H1 (cell line): Measurements from ENCODE around the gene DMPK. TPM values are rescaled to one million over a fixed set of nuclear protein-coding genes. Genes with fewer than 3 reads are reported as not detected.

Experiments
- CTCF ChIA-PET: fragments of 300-600 bp; sonication (Branson Sonifier 250); formaldehyde crosslinking; loops from one replicate; lab custom pipeline; 2021; ENCODE audit not compliant: partially characterized antibody; lab: Charles Lee
- POLR2A ChIA-PET: fragments of 300-600 bp; sonication (Branson Sonifier 250); formaldehyde crosslinking; loops from one replicate; lab custom pipeline; 2021; ENCODE audit warnings: inconsistent platforms; ENCODE audit not compliant: partially characterized antibody; lab: Charles Lee
- DNase-seq, 2 experiments: peaks; one replicate each; pipeline versions ENCODE4 v3.0.0 to v3.0.0-alpha.2; 2010 to 2022; ENCODE audit warnings: low spot score in 2 of 2, low read depth in 1 of 2, mixed read lengths in 1 of 2
- FAIRE-seq: peaks from 2 replicates; lab custom pipeline; 2011; peaks lifted over from hg19 to GRCh38; lab: Jason Lieb, UNC
- H2AFZ ChIP-seq: 2 replicates; pipeline ENCODE4 v1.8.1; 2012; ENCODE audit warnings: low read length, inconsistent platforms
- H2AK5ac ChIP-seq: 2 replicates; pipeline ENCODE4 v1.6.1; 2013; ENCODE audit warnings: low read depth, low read length
- H2BK120ac ChIP-seq: replicated peaks from 2 replicates; pipeline ENCODE3; 2013; ENCODE audit warnings: low read depth, low read length, inconsistent platforms
- H2BK12ac ChIP-seq: 2 replicates; pipeline ENCODE4 v1.6.1; 2013; ENCODE audit warnings: low read depth, low read length
- H2BK15ac ChIP-seq: 2 replicates; pipeline ENCODE4 v1.6.1; 2013; ENCODE audit warnings: low read length
- H2BK20ac ChIP-seq: 2 replicates; pipeline ENCODE4 v1.6.1; 2013; ENCODE audit warnings: low read length
- H2BK5ac ChIP-seq: 2 replicates; pipeline ENCODE4 v1.6.1; 2013; ENCODE audit warnings: low read depth, low read length
- H3K14ac ChIP-seq: 2 replicates; pipeline ENCODE4 v1.6.1; 2013; ENCODE audit warnings: inconsistent platforms; ENCODE audit not compliant: insufficient read length
- H3K18ac ChIP-seq: 2 replicates; pipeline ENCODE4 v1.6.1; 2013; ENCODE audit warnings: low read length; ENCODE audit errors: extremely low read depth
- H3K23ac ChIP-seq: 2 replicates; pipeline ENCODE4 v1.6.1; 2013; ENCODE audit warnings: inconsistent platforms; ENCODE audit not compliant: insufficient read length
- H3K23me2 ChIP-seq: 2 replicates; pipeline ENCODE4 v1.6.1; 2013; ENCODE audit warnings: low read depth, low read length
- H3K27ac ChIP-seq: 2 replicates; pipeline ENCODE4 v1.6.1; 2011; ENCODE audit warnings: low read depth, low read length, inconsistent platforms
- H3K27me3 ChIP-seq, 4 experiments: replicated peaks in 1 of 4; 1 replicate in 1 of 4; 2 replicates in 3 of 4; pipeline versions ENCODE4 v1.6.1 to v1.8.1; 2011 to 2013; ENCODE audit warnings: low read length in 3 of 4, mild to moderate bottlenecking in 3 of 4, inconsistent platforms in 2 of 4, mixed read lengths in 2 of 4, moderate library complexity in 1 of 4; ENCODE audit not compliant: control insufficient read depth in 3 of 4, insufficient read depth in 3 of 4; ENCODE audit errors: extremely low read depth in 1 of 4
- H3K36me3 ChIP-seq, 4 experiments: 2 replicates each; pipeline versions ENCODE4 v1.6.1 to v1.8.1; 2011 to 2013; ENCODE audit warnings: mild to moderate bottlenecking in 4 of 4, low read length in 3 of 4, moderate library complexity in 2 of 4, control low read depth in 1 of 4, inconsistent platforms in 1 of 4; ENCODE audit not compliant: insufficient read depth in 4 of 4, control insufficient read depth in 2 of 4
- H3K4ac ChIP-seq: replicated peaks from 2 replicates; pipeline ENCODE3; 2013; ENCODE audit warnings: low read length, low read depth, mixed read lengths, inconsistent platforms; ENCODE audit not compliant: insufficient read length
- H3K4me1 ChIP-seq, 4 experiments: replicated peaks in 1 of 4; 1 replicate in 1 of 4; 2 replicates in 3 of 4; pipeline versions ENCODE4 v1.6.1 to v1.8.1; 2011 to 2013; ENCODE audit warnings: low read length in 3 of 4, inconsistent platforms in 2 of 4, mixed read lengths in 1 of 4; ENCODE audit not compliant: insufficient read depth in 4 of 4, control insufficient read depth in 3 of 4
- H3K4me2 ChIP-seq, 2 experiments: 2 replicates each; pipeline versions ENCODE4 v1.6.1 to v1.8.1; 2011 to 2013; ENCODE audit warnings: low read depth in 2 of 2, low read length in 2 of 2, control low read depth in 1 of 2, inconsistent platforms in 1 of 2, mild to moderate bottlenecking in 1 of 2; ENCODE audit not compliant: insufficient read depth in 1 of 2
- H3K4me3 ChIP-seq, 4 experiments: fragments of 200-600, 300-600 bp in 1 of 4; sonication (generic), shearing (Covaris generic), sonication (Bioruptor Twin) in 1 of 4; 2 replicates each; pipeline versions ENCODE4 v1.5.1 to v1.8.1; 2011 to 2016; ENCODE audit warnings: low read length in 4 of 4, low read depth in 3 of 4, control low read depth in 2 of 4, inconsistent platforms in 2 of 4, mild to moderate bottlenecking in 2 of 4, mixed read lengths in 1 of 4, moderate library complexity in 1 of 4; ENCODE audit not compliant: insufficient read depth in 2 of 4; ENCODE audit errors: extremely low read depth in 1 of 4
- H3K56ac ChIP-seq: replicated peaks from 2 replicates; pipeline ENCODE3; 2013; ENCODE audit warnings: low read depth, mild to moderate bottlenecking, mixed read lengths, low read length, inconsistent platforms; ENCODE audit not compliant: insufficient read length
- H3K79me1 ChIP-seq: 2 replicates; pipeline ENCODE4 v1.6.1; 2013; ENCODE audit warnings: low read depth, low read length, control low read depth
- H3K79me2 ChIP-seq, 2 experiments: 2 replicates each; pipeline versions ENCODE4 v1.6.1 to v1.8.1; 2012 to 2013; ENCODE audit warnings: low read length in 2 of 2, mild to moderate bottlenecking in 2 of 2, inconsistent platforms in 1 of 2; ENCODE audit not compliant: insufficient read depth in 2 of 2, control insufficient read depth in 1 of 2
- H3K9ac ChIP-seq, 4 experiments: replicated peaks in 1 of 4; 1 replicate in 1 of 4; 2 replicates in 3 of 4; pipeline versions ENCODE4 v1.6.1 to v1.8.1; 2011 to 2013; ENCODE audit warnings: low read depth in 3 of 4, low read length in 3 of 4, control low read depth in 2 of 4, mild to moderate bottlenecking in 2 of 4, moderate library complexity in 2 of 4, inconsistent platforms in 1 of 4; ENCODE audit errors: extremely low read depth in 1 of 4
- H3K9me3 ChIP-seq, 2 experiments: 2 replicates each; pipeline versions ENCODE4 v1.6.1 to v1.8.1; 2012 to 2013; ENCODE audit warnings: mild to moderate bottlenecking in 2 of 2, moderate library complexity in 2 of 2, control low read depth in 1 of 2, inconsistent platforms in 1 of 2, low read depth in 1 of 2, low read length in 1 of 2, mixed read lengths in 1 of 2; ENCODE audit not compliant: insufficient read depth in 2 of 2
- H4K20me1 ChIP-seq, 2 experiments: replicated peaks in 1 of 2; 2 replicates each; pipeline versions ENCODE3 to v1.8.1; 2011 to 2013; ENCODE audit warnings: inconsistent platforms in 2 of 2, low read length in 2 of 2, mild to moderate bottlenecking in 1 of 2; ENCODE audit not compliant: insufficient read depth in 2 of 2, control insufficient read depth in 1 of 2
- H4K5ac ChIP-seq: 2 replicates; pipeline ENCODE4 v1.6.1; 2013; ENCODE audit warnings: low read length, low read depth, mixed read lengths, inconsistent platforms; ENCODE audit not compliant: insufficient read length
- H4K8ac ChIP-seq: 2 replicates; pipeline ENCODE4 v1.8.0; 2013; ENCODE audit warnings: mild to moderate bottlenecking, moderate library complexity, low read length, inconsistent platforms; ENCODE audit not compliant: insufficient read depth; ENCODE audit errors: extremely low read depth
- H4K91ac ChIP-seq: replicated peaks from 2 replicates; pipeline ENCODE3; 2013; ENCODE audit warnings: low read length, mixed read lengths, inconsistent platforms; ENCODE audit not compliant: insufficient read length
- BCL11A ChIP-seq, 2 experiments: IDR thresholded peaks; one replicate each; pipeline ENCODE4 v1.6.1; 2011; ENCODE audit warnings: low read depth in 2 of 2, low read length in 2 of 2, mild to moderate bottlenecking in 2 of 2
- CTBP2 ChIP-seq: IDR thresholded peaks from 2 replicates; pipeline ENCODE4 v1.7.0; 2011; ENCODE audit warnings: borderline replicate concordance, mild to moderate bottlenecking, moderate library complexity, mixed read lengths, low read length; ENCODE audit not compliant: insufficient read depth, insufficient read length
- HDAC6 ChIP-seq: IDR thresholded peaks from one replicate; pipeline ENCODE4 v1.7.1; 2012; ENCODE audit warnings: low read depth, mild to moderate bottlenecking, inconsistent platforms, low read length, moderate library complexity
- KDM4A ChIP-seq: IDR thresholded peaks from one replicate; pipeline ENCODE4 v1.7.1; 2012; ENCODE audit warnings: low read depth, mild to moderate bottlenecking, moderate library complexity, low read length, inconsistent platforms; ENCODE audit not compliant: severe bottlenecking
- NRF1 ChIP-seq: IDR thresholded peaks from 2 replicates; pipeline ENCODE4 v1.6.1; 2011; ENCODE audit warnings: mild to moderate bottlenecking, low read depth, low read length, improper control_type of control experiment
- RAD21 ChIP-seq, 2 experiments: IDR thresholded peaks in 1 of 2; conservative IDR thresholded peaks in 1 of 2; 2 replicates each; pipeline ENCODE4 v1.6.1; 2011; ENCODE audit warnings: low read depth in 2 of 2, low read length in 2 of 2, improper control_type of control experiment in 1 of 2, inconsistent platforms in 1 of 2, mild to moderate bottlenecking in 1 of 2, moderate library complexity in 1 of 2
- SRF ChIP-seq: IDR thresholded peaks from 2 replicates; pipeline ENCODE4 v1.6.1; 2011; ENCODE audit warnings: mild to moderate bottlenecking, low read depth, low read length, moderate library complexity
- WGBS, 2 experiments: shearing (Covaris generic) in 1 of 2; methylation state at CpG; one replicate each; pipeline versions ENCODE4 v1.1.6 to v1.1.7; 2013 to 2015; ENCODE audit warnings: low lambda C conversion rate in 2 of 2, mixed read lengths in 2 of 2, inconsistent platforms in 1 of 2, low coverage in 1 of 2, missing lambda C conversion rate in 1 of 2; ENCODE audit not compliant: insufficient replicate concordance in 2 of 2, insufficient coverage in 1 of 2, insufficient read length in 1 of 2; ENCODE audit errors: extremely low coverage in 1 of 2, missing lambda C conversion rate in 1 of 2; 5-methylcytosine and 5-hydroxymethylcytosine counted together
- polyA plus RNA-seq, 7 experiments: library from polyadenylated mRNA; depleted of rRNA in 3 of 7; stranded (reverse) in 5 of 7; unstranded in 2 of 7; fragments of >200 nt in 5 of 7; fragments of 200-250 nt in 2 of 7; gene quantifications; 1 replicate in 5 of 7; 2 replicates in 1 of 7; 4 replicates in 1 of 7; pipeline versions ENCODE4 v1.2.1 to v1.2.3, GENCODE V29; 2011 to 2013; ENCODE audit warnings: missing spikeins in 2 of 7, mixed read lengths in 2 of 7
- total RNA-seq: library from RNA; stranded (reverse); fragmentation: NEBNext Ultra II Directional; extraction: Animal tissue kit (Norgen Biotek cat#: 25700); gene quantifications from 2 replicates; pipeline ENCODE4 v1.2.1, GENCODE V29; 2021
- TF ChIP-seq, protein P1 (sequence below), 3 experiments: IDR thresholded peaks; 1 replicate in 2 of 3; 2 replicates in 1 of 3; pipeline versions ENCODE4 v1.5.1 to v1.6.1; 2011; ENCODE audit warnings: low read length in 3 of 3, mild to moderate bottlenecking in 3 of 3, inconsistent platforms in 2 of 3, low read depth in 1 of 3, moderate library complexity in 1 of 3; ENCODE audit not compliant: insufficient read depth in 1 of 3; ENCODE audit errors: control extremely low read depth in 1 of 3

Gene DMPK
- total and polyA plus RNA-seq, 2 of the 8 experiments (the other 6 are each of a cell fraction or from before 2014, with no cell fraction given), result 13.7 to 27.4 TPM

DNA sequence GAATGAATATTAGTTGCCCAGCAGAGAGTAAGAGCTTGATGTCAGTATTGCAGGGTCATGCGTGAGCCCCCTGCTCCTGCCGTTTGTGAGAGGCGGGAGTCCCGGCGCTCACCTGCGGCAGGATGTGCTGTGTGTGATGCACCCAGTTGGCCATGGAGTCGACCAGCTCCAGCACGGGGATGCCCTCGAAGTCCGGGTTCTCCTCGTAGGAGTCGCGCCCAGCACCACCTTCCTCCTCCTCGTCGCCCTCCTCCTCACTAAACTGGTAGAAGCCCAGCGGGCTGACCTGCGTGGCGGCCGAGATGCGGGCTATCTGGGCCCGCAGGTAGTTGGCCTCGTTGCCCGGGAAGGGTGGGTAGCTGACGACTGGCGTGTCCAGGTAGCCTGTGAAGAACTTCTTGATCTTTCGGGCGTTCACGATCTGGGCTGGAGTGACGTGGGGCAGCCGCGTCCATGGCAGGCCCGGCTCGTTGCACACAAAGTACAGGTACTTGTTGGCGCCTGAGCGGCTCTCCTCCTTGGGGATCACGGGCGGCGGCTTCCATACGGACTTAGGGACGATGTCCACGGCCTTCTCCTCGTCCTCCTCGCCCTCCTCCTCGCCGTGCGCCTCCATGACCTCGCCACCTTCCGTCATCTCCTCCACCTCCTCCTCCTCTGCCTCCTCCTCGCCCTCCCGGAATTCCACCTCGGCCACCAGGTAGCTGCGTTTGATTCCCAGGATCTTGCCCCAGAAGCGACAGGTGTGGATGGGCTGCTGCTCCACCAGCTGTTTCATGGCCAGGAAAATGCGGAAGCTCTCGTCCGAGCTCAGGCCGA lies 22.1 kb upstream of the DMPK start:
- no peak for DNase-seq
- Histone ChIP-seq H3K56ac (no peak overlapping the region), H3K4me1 (peaks cover 0 to 4% (median 0%) of the 10 kb centered on the region in 4 experiments; a peak in 3 of 7 replicates), H3K79me2 (no peaks in the 10 kb centered on the region), H2BK5ac (no peak overlapping the region), H4K91ac (no peak overlapping the region), H3K27me3 (peaks cover 0 to 2% (median 0%) of the 10 kb centered on the region in 4 experiments; a peak in 3 of 7 replicates), H4K8ac (peak overlapping the region; percentile 9; the same call in 1 of the 2 replicates), H3K4ac (no peak overlapping the region), H3K4me3 (no peak overlapping the region), H3K4me2 (no peak overlapping the region), H2BK12ac (0 out of 2 replicates have a peak overlapping the region, but pooled peaks have one; percentile 60), H2AK5ac (no peak overlapping the region), H3K9me3 (no peaks in the 10 kb centered on the region; a peak in 1 of 4 replicates), H3K18ac (no peak overlapping the region), H4K5ac (no peak overlapping the region), H3K79me1 (no peaks in the 10 kb centered on the region), H2AFZ (no peak overlapping the region), H3K36me3 (no peaks in the 10 kb centered on the region), H3K14ac (no peak overlapping the region), H3K23me2 (no peaks in the 10 kb centered on the region; the same call in 1 of the 2 replicates), H2BK15ac (0 out of 2 replicates have a peak overlapping the region, but pooled peaks have one; percentile 72), H3K27ac (no peak overlapping the region), H2BK120ac (no peak overlapping the region), H3K23ac (no peak overlapping the region), H2BK20ac (no peak overlapping the region), H4K20me1 (no peaks in the 10 kb centered on the region), H3K9ac (no peak overlapping the region)
- ChIA-PET POLR2A (interaction anchor here (0.7 to 9.8 kb wide), 7 partner anchors 10 to 36 kb away, joined by 3 to 106 read pairs (median 4); partner anchors contain the start of genes DMPK, DMWD, RSPH6A and SIX5), CTCF (interaction anchor here (0.6 to 9.4 kb wide), 8 partner anchors 9 to 113 kb away, joined by 3 to 107 read pairs (median 4); partner anchors contain the start of gene RSPH6A)
- WGBS, 2 experiments, result 91% methylated on average over 45 of the region's 57 CpGs; no CpG with 5 or more reads in 1 of the 2 experiments
- FAIRE-seq, result no peak
- TF ChIP-seq NRF1 (no peak), SRF (no peak), RAD21 (IDR thresholded peaks at IDR 0.05 in 1 of 2, conservative IDR thresholded peaks at IDR 0.05 in 1 of 2; ENCODE audit: low read depth in 2 of 2, low read length in 2 of 2) (no peak), CTBP2 (no peak), HDAC6 (no peak), BCL11A (IDR thresholded peaks at IDR 0.05; ENCODE audit: low read depth in 2 of 2, low read length in 2 of 2) (no peak), KDM4A (no peak)
- TF ChIP-seq, protein P1, sequence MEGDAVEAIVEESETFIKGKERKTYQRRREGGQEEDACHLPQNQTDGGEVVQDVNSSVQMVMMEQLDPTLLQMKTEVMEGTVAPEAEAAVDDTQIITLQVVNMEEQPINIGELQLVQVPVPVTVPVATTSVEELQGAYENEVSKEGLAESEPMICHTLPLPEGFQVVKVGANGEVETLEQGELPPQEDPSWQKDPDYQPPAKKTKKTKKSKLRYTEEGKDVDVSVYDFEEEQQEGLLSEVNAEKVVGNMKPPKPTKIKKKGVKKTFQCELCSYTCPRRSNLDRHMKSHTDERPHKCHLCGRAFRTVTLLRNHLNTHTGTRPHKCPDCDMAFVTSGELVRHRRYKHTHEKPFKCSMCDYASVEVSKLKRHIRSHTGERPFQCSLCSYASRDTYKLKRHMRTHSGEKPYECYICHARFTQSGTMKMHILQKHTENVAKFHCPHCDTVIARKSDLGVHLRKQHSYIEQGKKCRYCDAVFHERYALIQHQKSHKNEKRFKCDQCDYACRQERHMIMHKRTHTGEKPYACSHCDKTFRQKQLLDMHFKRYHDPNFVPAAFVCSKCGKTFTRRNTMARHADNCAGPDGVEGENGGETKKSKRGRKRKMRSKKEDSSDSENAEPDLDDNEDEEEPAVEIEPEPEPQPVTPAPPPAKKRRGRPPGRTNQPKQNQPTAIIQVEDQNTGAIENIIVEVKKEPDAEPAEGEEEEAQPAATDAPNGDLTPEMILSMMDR (IDR thresholded peaks at IDR 0.05; ENCODE audit: control extremely low read depth in 1 of 3, insufficient read depth in 1 of 3, low read depth in 1 of 3, low read length in 3 of 3), result no peak
